HCT116 (cell line): ENCODE measurements around the gene OR6A2. TPM values are rescaled to one million over a fixed set of nuclear protein-coding genes. Genes with fewer than 3 reads are reported as not detected.

ENCODE experiments used
- ATAC-seq: fragments of 200-7000 bp; cut with Tn5 transposase; 2 replicates; pipeline ENCODE4 v1.9.1; 2020; ENCODE audit warnings: mild to moderate bottlenecking, moderate library complexity
- BruUV-seq: library from RNA; stranded (reverse); fragments of 400-500 nt; replicated peaks from 2 replicates; lab custom pipeline; 2021; lab: Mats Ljungman, UMichigan
- CTCF ChIA-PET: fragments of 300-600 bp; sonication (Branson Sonifier 250); formaldehyde crosslinking; loops from one replicate; lab custom pipeline; 2021; ENCODE audit warnings: antibody characterized with exemption; lab: Charles Lee
- POLR2A ChIA-PET: fragments of 300-600, 350-600 bp; sonication (Branson Sonifier 250); formaldehyde crosslinking; loops from one replicate; lab custom pipeline; 2021; ENCODE audit warnings: antibody characterized with exemption; lab: Charles Lee
- RAD21 ChIA-PET, 2 experiments: fragments of 300-600 bp; sonication (Branson Sonifier 250); formaldehyde crosslinking; loops; one replicate each; lab custom pipeline; 2023; ENCODE audit warnings: low total read pairs in 2 of 2; ENCODE audit not compliant: uncharacterized antibody in 2 of 2, unreplicated experiment in 2 of 2, low non-redundant PET in 1 of 2; lab: Charles Lee
- DNase-seq: peaks from one replicate; pipeline ENCODE4 v3.0.0-alpha.2; 2010; ENCODE audit warnings: low read depth, low spot score
- H2AFZ ChIP-seq: fragments of 200-600 bp; shearing (Covaris generic), sonication (generic); 2 replicates; pipeline ENCODE4 v1.6.1; 2017; ENCODE audit warnings: low read depth, mixed run types, mixed read lengths, antibody characterized with exemption, low read length; ENCODE audit not compliant: poor library complexity, severe bottlenecking
- H3K27ac ChIP-seq: 2 replicates; pipeline ENCODE4 v1.5.1; 2012; ENCODE audit warnings: low read depth, low read length
- H3K27me3 ChIP-seq: fragments of 200-600 bp; sonication (generic); 2 replicates; pipeline ENCODE4 v1.6.1; 2016; ENCODE audit warnings: mixed run types, low read length, mixed read lengths; ENCODE audit not compliant: insufficient read depth
- H3K36me3 ChIP-seq, 2 experiments: fragments of 200-500 bp in 1 of 2; fragments of 200-600 bp in 1 of 2; sonication (Bioruptor generic) in 1 of 2; sonication (generic) in 1 of 2; 2 replicates each; pipeline versions ENCODE4 v1.5.1 to v1.6.1; 2014 to 2016; ENCODE audit warnings: low read length in 2 of 2, inconsistent platforms in 1 of 2, mixed read lengths in 1 of 2, mixed run types in 1 of 2; ENCODE audit not compliant: insufficient read depth in 2 of 2, control insufficient read depth in 1 of 2
- H3K4me1 ChIP-seq, 2 experiments: fragments of 200-600 bp in 1 of 2; sonication (generic) in 1 of 2; 2 replicates each; pipeline versions ENCODE4 v1.5.1 to v1.6.1; 2012 to 2017; ENCODE audit warnings: low read length in 2 of 2, inconsistent platforms in 1 of 2, mild to moderate bottlenecking in 1 of 2, mixed read lengths in 1 of 2, mixed run types in 1 of 2, moderate library complexity in 1 of 2; ENCODE audit not compliant: insufficient read depth in 2 of 2, control insufficient read depth in 1 of 2
- H3K4me2 ChIP-seq: fragments of 200-600 bp; sonication (generic); 2 replicates; pipeline ENCODE4 v1.6.1; 2017; ENCODE audit warnings: mixed run types, low read length, mixed read lengths
- H3K4me3 ChIP-seq, 2 experiments: fragments of 200-600 bp in 1 of 2; sonication (generic) in 1 of 2; replicated peaks in 1 of 2; 2 replicates each; pipeline ENCODE4 v1.5.1; 2011 to 2016; ENCODE audit warnings: low read length in 2 of 2, control low read depth in 1 of 2, low read depth in 1 of 2, mild to moderate bottlenecking in 1 of 2, mixed read lengths in 1 of 2, mixed run types in 1 of 2
- H3K79me2 ChIP-seq: fragments of 200-600 bp; sonication (generic); 2 replicates; pipeline ENCODE4 v1.6.1; 2017; ENCODE audit warnings: mild to moderate bottlenecking, mixed run types, low read length, moderate library complexity, mixed read lengths; ENCODE audit not compliant: insufficient read depth
- H3K9ac ChIP-seq: fragments of 200-600 bp; sonication (generic); 2 replicates; pipeline ENCODE4 v1.6.1; 2016; ENCODE audit warnings: low read length, mixed read lengths
- H3K9me2 ChIP-seq: fragments of 200-600 bp; sonication (generic), shearing (Covaris generic); 2 replicates; pipeline ENCODE4 v1.6.1; 2017; ENCODE audit warnings: mixed run types, mild to moderate bottlenecking, moderate library complexity; ENCODE audit not compliant: insufficient read depth
- H3K9me3 ChIP-seq, 2 experiments: fragments of 200-500 bp in 1 of 2; fragments of 200-600 bp in 1 of 2; sonication (Bioruptor generic) in 1 of 2; sonication (generic) in 1 of 2; 2 replicates each; pipeline ENCODE4 v1.6.1; 2014 to 2017; ENCODE audit warnings: low read length in 2 of 2, mixed read lengths in 2 of 2, inconsistent platforms in 1 of 2, low read depth in 1 of 2, mild to moderate bottlenecking in 1 of 2, mixed run types in 1 of 2, moderate library complexity in 1 of 2; ENCODE audit not compliant: control insufficient read depth in 1 of 2, insufficient read depth in 1 of 2
- H4K20me1 ChIP-seq: fragments of 200-600 bp; sonication (generic), shearing (Covaris generic); 2 replicates; pipeline ENCODE4 v1.6.1; 2017; ENCODE audit warnings: mixed run types, mild to moderate bottlenecking, moderate library complexity; ENCODE audit not compliant: insufficient read depth
- CBX3 ChIP-seq: IDR thresholded peaks from 2 replicates; pipeline ENCODE4 v1.6.1; 2012; ENCODE audit warnings: low read depth
- CEBPB ChIP-seq: IDR thresholded peaks from 2 replicates; pipeline ENCODE4 v1.6.1; 2012; ENCODE audit warnings: low read depth
- ELF1 ChIP-seq: IDR thresholded peaks from 2 replicates; pipeline ENCODE4 v1.6.1; 2012; ENCODE audit warnings: low read depth, borderline replicate concordance
- FOSL1 ChIP-seq: IDR thresholded peaks from 2 replicates; pipeline ENCODE4 v1.6.1; 2012; ENCODE audit warnings: low read depth
- TCF7L2 ChIP-seq: IDR thresholded peaks from 2 replicates; pipeline ENCODE4 v1.7.0; 2011; ENCODE audit warnings: borderline replicate concordance, inconsistent platforms; ENCODE audit not compliant: insufficient read depth, insufficient read length; ENCODE audit errors: extremely low read depth
- ZNF274 ChIP-seq: fragments of 200-500 bp; sonication (Bioruptor generic); IDR thresholded peaks from 2 replicates; pipeline ENCODE4 v1.6.1; 2014; ENCODE audit warnings: mild to moderate bottlenecking, low read depth, low read length, inconsistent platforms
- intact Hi-C: fragments of 100-400 bp; cut with micrococcal nuclease; formaldehyde crosslinking; loops from 2 replicates; pipeline ENCODE4 v1.10.0; 2022
- total RNA-seq: library from RNA; stranded (reverse); gene quantifications from one replicate; pipeline ENCODE4 v1.2.1, GENCODE V29; 2021; ENCODE audit not compliant: unreplicated experiment
- TF ChIP-seq, protein P1 (sequence below), 3 experiments: fragments of 200-600 bp in 1 of 3; sonication (generic) in 1 of 3; IDR thresholded peaks in 2 of 3; conservative IDR thresholded peaks in 1 of 3; 2 replicates each; pipeline ENCODE4 v1.5.1; 2012 to 2017; ENCODE audit warnings: low read depth in 2 of 3, low read length in 2 of 3, antibody characterized with exemption in 1 of 3, borderline replicate concordance in 1 of 3, control low read depth in 1 of 3, mild to moderate bottlenecking in 1 of 3, mixed read lengths in 1 of 3, mixed run types in 1 of 3, moderate library complexity in 1 of 3; ENCODE audit not compliant: insufficient read depth in 1 of 3
- TF ChIP-seq, protein P2 (sequence below): IDR thresholded peaks from 2 replicates; pipeline ENCODE4 v1.6.1; 2012
- TF ChIP-seq, protein P3 (sequence below): IDR thresholded peaks from 2 replicates; pipeline ENCODE4 v1.6.1; 2012

The OR6A2 gene
- total RNA-seq, 1 experiment from 2014 or later: 0.22 TPM

DNA sequence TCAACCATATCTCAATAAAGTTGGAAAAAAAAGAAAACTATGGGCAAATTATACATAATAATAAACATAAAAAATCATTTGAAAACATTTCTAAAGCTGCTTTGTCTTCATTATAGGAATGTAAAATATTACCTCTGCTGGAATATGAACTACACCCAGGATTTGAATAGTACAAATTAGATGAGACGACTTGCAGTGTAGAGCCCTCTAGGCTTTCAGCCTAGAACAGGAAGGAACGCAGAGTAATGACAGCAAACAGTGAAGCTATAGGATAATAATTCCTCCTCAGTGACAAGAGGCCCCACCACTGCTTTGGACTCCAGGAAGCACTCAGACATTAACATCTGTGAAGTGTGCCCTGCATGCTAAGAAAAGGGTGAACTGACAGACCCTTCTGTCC lies 8.9 kb downstream of the OR6A2 start:
- Histone ChIP-seq H4K20me1 (no peaks in the 10 kb centered on the region), H3K4me1 (no peaks in the 10 kb centered on the region), H3K27ac (no peak overlapping the region), H3K9me3 (no peaks in the 10 kb centered on the region), H3K36me3 (no peaks in the 10 kb centered on the region), H3K27me3 (peaks cover 20% of the 10 kb centered on the region; the same call in 1 of the 2 replicates), H3K9ac (no peak overlapping the region), H2AFZ (no peak overlapping the region), H3K79me2 (no peaks in the 10 kb centered on the region)
- intact Hi-C loops: no loop called here
- ATAC-seq (no peak), DNase-seq (no peak)
- ChIA-PET RAD21 (no interaction called here), CTCF (no interaction called here)
- TF ChIP-seq FOSL1: no peak
- no peak for TF ChIP-seq CBX3
- TF ChIP-seq ZNF274: no peak
- TF ChIP-seq, protein P1, sequence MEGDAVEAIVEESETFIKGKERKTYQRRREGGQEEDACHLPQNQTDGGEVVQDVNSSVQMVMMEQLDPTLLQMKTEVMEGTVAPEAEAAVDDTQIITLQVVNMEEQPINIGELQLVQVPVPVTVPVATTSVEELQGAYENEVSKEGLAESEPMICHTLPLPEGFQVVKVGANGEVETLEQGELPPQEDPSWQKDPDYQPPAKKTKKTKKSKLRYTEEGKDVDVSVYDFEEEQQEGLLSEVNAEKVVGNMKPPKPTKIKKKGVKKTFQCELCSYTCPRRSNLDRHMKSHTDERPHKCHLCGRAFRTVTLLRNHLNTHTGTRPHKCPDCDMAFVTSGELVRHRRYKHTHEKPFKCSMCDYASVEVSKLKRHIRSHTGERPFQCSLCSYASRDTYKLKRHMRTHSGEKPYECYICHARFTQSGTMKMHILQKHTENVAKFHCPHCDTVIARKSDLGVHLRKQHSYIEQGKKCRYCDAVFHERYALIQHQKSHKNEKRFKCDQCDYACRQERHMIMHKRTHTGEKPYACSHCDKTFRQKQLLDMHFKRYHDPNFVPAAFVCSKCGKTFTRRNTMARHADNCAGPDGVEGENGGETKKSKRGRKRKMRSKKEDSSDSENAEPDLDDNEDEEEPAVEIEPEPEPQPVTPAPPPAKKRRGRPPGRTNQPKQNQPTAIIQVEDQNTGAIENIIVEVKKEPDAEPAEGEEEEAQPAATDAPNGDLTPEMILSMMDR (IDR thresholded peaks at IDR 0.05 in 2 of 3, conservative IDR thresholded peaks at IDR 0.05 in 1 of 3; ENCODE audit: borderline replicate concordance in 1 of 3, insufficient read depth in 1 of 3, low read depth in 2 of 3, low read length in 2 of 3): no peak
- no peak for TF ChIP-seq ELF1
- TF ChIP-seq CEBPB: no peak
- TF ChIP-seq, protein P2, sequence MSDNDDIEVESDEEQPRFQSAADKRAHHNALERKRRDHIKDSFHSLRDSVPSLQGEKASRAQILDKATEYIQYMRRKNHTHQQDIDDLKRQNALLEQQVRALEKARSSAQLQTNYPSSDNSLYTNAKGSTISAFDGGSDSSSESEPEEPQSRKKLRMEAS: no peak
- TF ChIP-seq, all 23 proteins: peak for 0
- POLR2A ChIA-PET: no interaction called here
- no peaks in the 10 kb centered on the region for H3K9me2 ChIP-seq
- H3K4me3 ChIP-seq: no peak overlapping the region
- BruUV-seq: no TSS peak
- no peak overlapping the region for H3K4me2 ChIP-seq

DNA sequence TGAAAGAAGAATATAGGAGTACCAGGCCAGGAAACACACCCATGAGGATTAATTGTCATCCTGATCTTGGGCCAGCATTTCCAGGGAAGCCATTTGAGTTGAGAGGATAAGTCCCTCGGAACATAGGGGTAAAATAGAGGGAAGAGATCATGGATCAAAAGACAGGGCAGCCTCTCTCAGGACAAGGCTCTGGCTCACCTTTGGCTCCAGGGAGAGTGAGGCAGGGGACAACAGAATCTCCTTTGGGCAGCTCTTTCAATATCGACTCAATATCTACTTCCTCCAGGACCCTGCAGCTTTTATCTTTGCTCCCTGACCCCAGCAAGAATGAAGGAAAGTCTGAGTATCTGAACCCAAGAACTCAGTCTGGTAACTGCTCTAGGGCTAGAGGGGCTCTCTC lies 16.8 kb downstream of the OR6A2 start, which contains the start of gene OR2AG1:
OR2AG1 (plus strand) TSS at position 301 of the 400 bp plus-strand sequence. CDS start 2,018 bp downstream, outside the sequence.
- Histone ChIP-seq H4K20me1 (no peaks in the 10 kb centered on the region), H3K9me2 (no peaks in the 10 kb centered on the region; the same call in 1 of the 2 replicates), H3K27me3 (0 out of 2 replicates have a peak, but pooled peaks cover 26% of the 10 kb centered on the region), H3K36me3 (no peaks in the 10 kb centered on the region), H3K4me3 (no peak within 1 kb of the TSS), H3K4me1 (no peaks in the 10 kb centered on the region), H3K4me2 (no peak within 1 kb of the TSS), H3K9ac (no peak within 1 kb of the TSS), H3K9me3 (no peaks in the 10 kb centered on the region), H3K79me2 (no peaks in the 10 kb centered on the region), H2AFZ (no peak within 1 kb of the TSS), H3K27ac (no peak within 1 kb of the TSS)
- ATAC-seq: no peak
- BruUV-seq: no TSS peak
- POLR2A ChIA-PET: no interaction called here
- intact Hi-C loops: no loop called here
- RAD21 ChIA-PET: no interaction called here
- no peak for TF ChIP-seq TCF7L2
- TF ChIP-seq, protein P3, sequence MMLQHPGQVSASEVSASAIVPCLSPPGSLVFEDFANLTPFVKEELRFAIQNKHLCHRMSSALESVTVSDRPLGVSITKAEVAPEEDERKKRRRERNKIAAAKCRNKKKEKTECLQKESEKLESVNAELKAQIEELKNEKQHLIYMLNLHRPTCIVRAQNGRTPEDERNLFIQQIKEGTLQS: no peak
- DNase-seq: no peak
- CTCF ChIA-PET: no interaction called here
